HG03060 (cell line): ENCODE measurements around the gene TSR3.

ENCODE experiments used
- ATAC-seq: cut with Tn5 transposase; IDR thresholded peaks from one replicate; pipeline ENCODE4 v1.9.1; 2021; ENCODE audit warnings: low read depth, moderate number of reproducible peaks; ENCODE audit not compliant: unreplicated experiment

Gene TSR3

GRCh38 chr16:1326946-1327618 lies 24.6 kb downstream of the TSR3 start:
- ATAC-seq: no peak

GRCh38 chr16:1326391-1326790 lies 25.3 kb downstream of the TSR3 start:
- no peak for ATAC-seq

DNA sequence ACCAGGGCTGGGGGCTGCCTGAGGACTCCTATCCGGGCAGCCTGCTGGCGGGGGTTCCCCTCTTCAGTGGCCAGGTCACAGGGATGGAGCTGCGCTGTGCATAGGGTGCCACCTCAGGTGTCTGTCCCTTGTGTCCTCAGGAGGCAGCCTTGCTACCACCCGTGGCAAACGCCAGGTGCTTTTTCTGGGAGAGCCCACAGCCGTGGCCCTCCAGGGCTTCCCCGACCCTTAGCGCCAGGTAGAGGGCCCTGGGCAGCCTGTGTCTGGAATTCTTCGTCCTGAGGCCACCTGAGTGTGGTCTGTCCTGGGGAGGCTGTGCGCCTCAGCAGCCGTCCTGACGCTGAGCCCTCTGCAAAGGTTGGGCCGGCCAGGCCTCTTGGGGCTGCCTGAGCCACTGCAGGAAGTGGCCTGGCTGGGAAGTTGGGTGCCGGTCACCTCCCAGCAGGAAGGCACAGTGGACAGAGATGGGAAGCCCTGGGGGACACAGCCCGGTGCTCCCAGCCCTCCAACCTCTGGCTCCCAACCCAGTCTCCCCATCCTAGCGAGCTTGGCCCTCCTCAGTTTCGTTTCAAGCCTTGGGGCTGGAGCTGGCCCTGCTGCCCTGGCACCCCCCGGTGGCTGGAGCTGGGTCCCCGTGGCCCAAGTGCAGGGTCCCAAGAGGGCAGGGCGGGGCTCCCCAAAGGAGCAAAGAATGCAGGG lies 25.9 kb downstream of the TSR3 start:
- no peak for ATAC-seq

- ATAC-seq: no peak
These were observed 26.4 kb downstream of the TSR3 start for GRCh38 chr16:1325261-1325660.

- no peak for ATAC-seq
These were observed 27.3 kb downstream of the TSR3 start for GRCh38 chr16:1324286-1324826.

- ATAC-seq: no peak
These were observed 28.1 kb downstream of the TSR3 start for GRCh38 chr16:1323296-1324239.

DNA sequence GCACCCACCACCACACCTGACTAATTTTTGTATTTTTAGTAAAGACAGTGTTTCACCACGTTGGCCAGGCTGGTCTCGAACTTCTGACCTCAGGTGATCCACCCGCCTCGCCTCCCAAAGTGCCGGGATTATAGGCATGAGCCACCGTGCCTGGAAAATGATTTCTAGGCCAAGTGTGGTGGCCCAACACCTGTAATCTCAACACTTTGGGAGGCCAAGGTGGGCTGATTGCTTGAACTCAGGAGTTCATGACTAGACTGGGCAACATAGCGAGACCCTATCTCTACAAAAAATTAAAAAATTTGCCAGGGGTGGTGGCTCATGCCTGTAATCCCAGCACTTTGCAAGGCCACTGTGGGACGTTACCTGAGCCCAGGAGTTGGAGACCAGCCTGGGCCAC lies 29.3 kb downstream of the TSR3 start:
- no peak for ATAC-seq

DNA sequence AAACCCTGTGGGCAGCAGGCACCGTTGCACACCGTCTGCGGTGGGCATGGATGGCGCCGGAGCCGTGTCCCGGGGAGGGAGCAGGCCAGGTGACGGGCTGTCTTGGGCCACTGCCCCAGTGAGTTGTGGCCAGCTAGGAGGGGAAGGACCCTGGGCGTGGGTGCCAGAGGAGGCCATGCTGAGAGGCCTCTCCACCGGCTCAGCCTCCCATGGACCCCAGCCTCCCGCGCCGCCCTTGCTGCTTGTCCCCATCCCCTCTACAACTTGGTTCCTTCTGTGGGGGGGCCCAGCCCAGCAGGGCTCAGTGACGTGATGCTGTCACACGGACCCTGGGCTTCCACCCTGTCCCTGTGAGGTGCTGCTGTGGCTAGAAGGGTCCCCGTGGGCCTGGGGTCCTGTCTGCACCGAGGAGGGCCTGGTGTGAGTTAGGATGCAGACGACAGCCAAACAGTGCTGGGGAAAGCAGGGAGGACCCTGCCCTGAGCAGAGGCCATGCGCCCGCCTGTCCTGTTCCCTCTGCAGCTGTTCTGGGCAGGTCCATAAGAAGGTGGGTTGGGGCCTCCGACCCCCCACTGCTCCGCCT lies 30.9 kb downstream of the TSR3 start:
- no peak for ATAC-seq

GRCh38 chr16:1320097-1320496 lies 31.6 kb downstream of the TSR3 start:
- ATAC-seq: no peak

DNA sequence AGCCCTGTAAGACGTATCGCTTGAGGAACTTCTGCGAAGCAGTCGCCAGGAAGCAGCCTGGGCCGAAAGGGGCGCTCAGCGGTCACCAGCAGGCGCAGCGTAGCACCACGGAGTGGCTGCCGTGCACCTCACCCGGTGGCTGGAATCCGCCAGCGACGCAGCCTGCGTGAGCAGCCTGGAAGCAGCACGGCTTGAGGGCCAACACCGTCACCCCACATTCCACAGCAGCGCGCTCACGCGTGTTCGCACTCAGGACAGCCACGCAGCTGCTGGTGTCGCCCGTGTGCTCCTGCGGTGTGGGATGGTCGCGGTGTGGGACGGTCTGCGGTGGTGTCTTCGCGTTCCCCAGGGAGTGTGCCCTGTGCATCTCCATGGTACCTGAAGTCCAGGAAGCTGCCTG lies 32.6 kb downstream of the TSR3 start:
- ATAC-seq: no peak

- no peak for ATAC-seq
These were observed 33.5 kb downstream of the TSR3 start for GRCh38 chr16:1318268-1318545.

- no peak for ATAC-seq
These were observed 34.0 kb downstream of the TSR3 start for GRCh38 chr16:1317479-1318267.

GRCh38 chr16:1316033-1316405 lies 35.7 kb downstream of the TSR3 start:
- no peak for ATAC-seq

GRCh38 chr16:1315081-1316032 lies 36.3 kb downstream of the TSR3 start:
- ATAC-seq: no peak

- ATAC-seq: no peak
These were observed 37.1 kb downstream of the TSR3 start for GRCh38 chr16:1314399-1315068.

DNA sequence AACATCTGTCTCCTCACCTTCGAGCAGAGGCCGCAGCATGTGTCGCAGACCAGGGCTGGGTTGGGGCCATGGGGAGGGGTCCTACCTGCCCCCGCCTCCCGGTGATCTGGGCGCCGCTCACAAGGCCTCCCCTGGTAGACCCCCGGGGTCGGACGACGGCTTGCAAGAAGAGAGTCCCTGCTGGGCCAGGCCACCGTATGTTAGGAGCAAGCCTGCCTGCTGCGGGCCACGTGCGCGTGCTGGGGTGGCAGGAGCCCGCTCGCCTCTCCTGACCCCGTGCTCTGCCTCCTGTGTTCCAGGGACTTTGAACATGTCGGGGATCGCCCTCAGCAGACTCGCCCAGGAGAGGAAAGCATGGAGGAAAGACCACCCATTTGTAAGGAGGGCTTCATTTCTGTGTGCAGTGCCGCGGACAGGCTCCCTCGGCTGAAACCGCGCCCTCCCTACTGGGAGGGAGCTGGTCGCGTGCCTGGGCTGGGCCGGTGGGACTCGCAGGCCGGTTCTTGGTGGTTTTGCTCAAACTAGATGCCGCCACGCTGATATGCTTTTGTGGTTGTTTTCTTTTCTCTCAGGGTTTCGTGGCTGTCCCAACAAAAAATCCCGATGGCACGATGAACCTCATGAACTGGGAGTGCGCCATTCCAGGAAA lies 37.8 kb downstream of the TSR3 start:
- no peak for ATAC-seq

- ATAC-seq: no peak
These were observed 38.8 kb downstream of the TSR3 start for GRCh38 chr16:1312903-1313302.

DNA sequence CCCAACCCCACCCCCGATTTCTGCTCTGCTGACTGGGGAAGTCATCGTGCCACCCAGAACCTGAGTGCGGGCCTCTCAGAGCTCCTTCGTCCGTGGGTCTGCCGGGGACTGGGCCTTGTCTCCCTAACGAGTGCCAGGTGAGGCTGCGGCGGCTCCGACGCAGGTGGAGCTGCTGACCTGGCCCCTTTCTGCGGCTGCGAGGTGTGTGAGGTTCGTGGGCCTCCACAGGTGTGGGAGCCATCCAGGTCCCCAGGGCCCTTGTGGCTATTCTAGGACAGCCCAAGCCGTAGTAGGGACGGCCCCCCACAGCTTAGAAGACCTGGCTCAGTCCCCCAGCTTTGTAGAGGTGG lies 39.2 kb downstream of the TSR3 start:
- ATAC-seq: no peak
